Esophagus muscularis mucosa (tissue), 4 donors: ENCODE measurements around the gene LMOD3. TPM values are rescaled to one million over a fixed set of nuclear protein-coding genes. Genes with fewer than 3 reads are reported as not detected.

ENCODE experiments used
- DNase-seq: peaks from one replicate; pipeline ENCODE4 v3.0.0-alpha.2; 2017; ENCODE audit errors: extremely low spot score
- H3K27ac ChIP-seq, 4 donors: fragments of 200-600 bp; sonication (generic); replicated peaks in 1 of 4; 1 replicate in 3 of 4; 2 replicates in 1 of 4; pipeline ENCODE4 v1.5.1; 2016 to 2019; ENCODE audit warnings: mild to moderate bottlenecking in 1 of 4
- H3K27me3 ChIP-seq, 4 donors: fragments of 200-600 bp; sonication (generic); one replicate each; pipeline versions ENCODE4 v1.5.1 to v1.6.0; 2016 to 2019
- H3K36me3 ChIP-seq, 4 donors: fragments of 200-600 bp; sonication (generic); one replicate each; pipeline ENCODE4 v1.5.1; 2016 to 2019
- H3K4me1 ChIP-seq, 4 donors: fragments of 200-600 bp; sonication (generic); one replicate each; pipeline ENCODE4 v1.5.1; 2016 to 2019
- H3K4me3 ChIP-seq, 4 donors: fragments of 200-600 bp; sonication (generic); 1 replicate in 2 of 4; 2 replicates in 2 of 4; pipeline ENCODE4 v1.5.1; 2016 to 2019; ENCODE audit warnings: mild to moderate bottlenecking in 4 of 4, moderate library complexity in 1 of 4
- H3K9me3 ChIP-seq, 4 donors: fragments of 200-600 bp; sonication (generic); 1 replicate in 3 of 4; 2 replicates in 1 of 4; pipeline ENCODE4 v1.5.1; 2016 to 2019
- EP300 ChIP-seq: sonication (generic); formaldehyde crosslinking; IDR thresholded peaks from one replicate; pipeline ENCODE4 v1.6.1; 2017; ENCODE audit warnings: antibody characterized with exemption
- POLR2A ChIP-seq: fragments of 450-650 bp; IDR thresholded peaks from one replicate; pipeline ENCODE4 v1.6.1; 2017; ENCODE audit warnings: antibody characterized with exemption, moderate library complexity, mild to moderate bottlenecking, low read depth
- POLR2AphosphoS5 ChIP-seq, 2 donors: sonication (generic); formaldehyde crosslinking; IDR thresholded peaks; one replicate each; pipeline ENCODE4 v1.6.1; 2017; ENCODE audit warnings: antibody characterized with exemption in 2 of 2
- WGBS: methylation state at CpG from one replicate; pipeline ENCODE4 v1.1.5; 2018; 5-methylcytosine and 5-hydroxymethylcytosine counted together
- intact Hi-C: fragments of 100-400 bp; cut with DNase I; formaldehyde crosslinking; loops from one replicate; pipeline ENCODE4 v1.15.1; 2023
- total RNA-seq, 4 donors: library from RNA; depleted of rRNA; stranded (reverse); fragments of >200 nt; gene quantifications; one replicate each; pipeline versions ENCODE4 v1.1.0 to v1.2.1, GENCODE V29; 2016
- TF ChIP-seq, protein P1 (sequence below), 3 experiments: fragments of 200-600 bp in 2 of 3; fragments of 450-650 bp in 1 of 3; sonication (generic) in 2 of 3; IDR thresholded peaks; one replicate each; pipeline ENCODE4 v1.5.1; 2017 to 2019; ENCODE audit warnings: antibody characterized with exemption in 3 of 3, mild to moderate bottlenecking in 2 of 3, moderate library complexity in 1 of 3

Gene LMOD3
- total RNA-seq, 4 donors from 2014 or later, result 0.50 to 2.9 (median 1.3) TPM

DNA sequence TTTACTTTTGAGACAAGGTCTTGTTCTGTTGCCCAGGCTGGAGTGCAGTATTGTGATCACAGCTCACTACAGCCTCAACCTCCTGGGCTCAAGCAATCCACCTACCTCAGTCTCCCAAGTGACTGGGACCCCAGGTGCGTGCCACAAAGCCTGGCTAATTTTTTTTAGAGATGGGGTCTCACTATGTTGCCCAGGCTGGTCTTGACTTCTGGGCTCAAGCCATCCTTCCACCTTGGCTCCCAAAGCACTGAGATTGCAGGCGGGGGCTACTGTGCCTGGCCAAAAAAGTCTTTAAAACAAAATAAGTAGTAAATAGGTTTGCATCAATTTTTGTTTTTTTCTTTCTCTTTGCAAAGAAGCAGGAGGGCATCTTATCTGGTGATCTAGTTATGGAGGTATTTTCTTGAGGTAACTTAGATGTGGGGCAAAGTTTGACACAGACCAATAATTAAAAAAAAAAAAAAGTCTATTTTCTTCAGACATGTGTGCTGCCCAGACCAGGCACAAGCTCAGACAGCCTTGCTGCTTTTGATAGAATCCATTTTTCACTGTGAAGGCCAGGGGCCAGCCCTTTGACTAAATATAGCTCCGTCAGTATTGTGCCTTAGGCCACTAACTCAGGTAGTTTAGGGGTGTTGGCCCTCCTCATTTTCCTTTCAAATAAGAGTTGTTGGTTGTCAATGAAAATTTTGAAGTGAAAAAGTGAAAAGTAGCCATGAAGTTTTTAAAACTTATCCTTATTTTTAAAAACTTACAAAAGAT lies 35.2 kb downstream of the LMOD3 start:
- H3K4me1 ChIP-seq, result peaks cover 80 to 92% (median 88%) of the 10 kb centered on the region in 4 donors
- 65% methylated on average over 3 of the region's 3 CpGs for WGBS
- peak overlapping the region; percentile 90 to 95 (median 93) for H3K27ac ChIP-seq
- H3K27me3 ChIP-seq, result no peaks in the 10 kb centered on the region
- H3K4me3 ChIP-seq, result peak overlapping the region; percentile 77 to 93 (median 86)
- no peak for DNase-seq
- H3K36me3 ChIP-seq, result peaks cover 0 to 8% (median 0%) of the 10 kb centered on the region in 4 donors
- H3K9me3 ChIP-seq, result no peaks in the 10 kb centered on the region
- TF ChIP-seq, protein P1, sequence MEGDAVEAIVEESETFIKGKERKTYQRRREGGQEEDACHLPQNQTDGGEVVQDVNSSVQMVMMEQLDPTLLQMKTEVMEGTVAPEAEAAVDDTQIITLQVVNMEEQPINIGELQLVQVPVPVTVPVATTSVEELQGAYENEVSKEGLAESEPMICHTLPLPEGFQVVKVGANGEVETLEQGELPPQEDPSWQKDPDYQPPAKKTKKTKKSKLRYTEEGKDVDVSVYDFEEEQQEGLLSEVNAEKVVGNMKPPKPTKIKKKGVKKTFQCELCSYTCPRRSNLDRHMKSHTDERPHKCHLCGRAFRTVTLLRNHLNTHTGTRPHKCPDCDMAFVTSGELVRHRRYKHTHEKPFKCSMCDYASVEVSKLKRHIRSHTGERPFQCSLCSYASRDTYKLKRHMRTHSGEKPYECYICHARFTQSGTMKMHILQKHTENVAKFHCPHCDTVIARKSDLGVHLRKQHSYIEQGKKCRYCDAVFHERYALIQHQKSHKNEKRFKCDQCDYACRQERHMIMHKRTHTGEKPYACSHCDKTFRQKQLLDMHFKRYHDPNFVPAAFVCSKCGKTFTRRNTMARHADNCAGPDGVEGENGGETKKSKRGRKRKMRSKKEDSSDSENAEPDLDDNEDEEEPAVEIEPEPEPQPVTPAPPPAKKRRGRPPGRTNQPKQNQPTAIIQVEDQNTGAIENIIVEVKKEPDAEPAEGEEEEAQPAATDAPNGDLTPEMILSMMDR (IDR thresholded peaks at IDR 0.05), result no peak
- TF ChIP-seq EP300, result no peak
- TF ChIP-seq POLR2A, result no peak
- no peak for TF ChIP-seq POLR2AphosphoS5 (IDR thresholded peaks at IDR 0.05)
- intact Hi-C loops, result loop anchor here (5.0 kb wide), 1 partner anchor 35 kb away; the partner anchor contains the start of gene TMF1

DNA sequence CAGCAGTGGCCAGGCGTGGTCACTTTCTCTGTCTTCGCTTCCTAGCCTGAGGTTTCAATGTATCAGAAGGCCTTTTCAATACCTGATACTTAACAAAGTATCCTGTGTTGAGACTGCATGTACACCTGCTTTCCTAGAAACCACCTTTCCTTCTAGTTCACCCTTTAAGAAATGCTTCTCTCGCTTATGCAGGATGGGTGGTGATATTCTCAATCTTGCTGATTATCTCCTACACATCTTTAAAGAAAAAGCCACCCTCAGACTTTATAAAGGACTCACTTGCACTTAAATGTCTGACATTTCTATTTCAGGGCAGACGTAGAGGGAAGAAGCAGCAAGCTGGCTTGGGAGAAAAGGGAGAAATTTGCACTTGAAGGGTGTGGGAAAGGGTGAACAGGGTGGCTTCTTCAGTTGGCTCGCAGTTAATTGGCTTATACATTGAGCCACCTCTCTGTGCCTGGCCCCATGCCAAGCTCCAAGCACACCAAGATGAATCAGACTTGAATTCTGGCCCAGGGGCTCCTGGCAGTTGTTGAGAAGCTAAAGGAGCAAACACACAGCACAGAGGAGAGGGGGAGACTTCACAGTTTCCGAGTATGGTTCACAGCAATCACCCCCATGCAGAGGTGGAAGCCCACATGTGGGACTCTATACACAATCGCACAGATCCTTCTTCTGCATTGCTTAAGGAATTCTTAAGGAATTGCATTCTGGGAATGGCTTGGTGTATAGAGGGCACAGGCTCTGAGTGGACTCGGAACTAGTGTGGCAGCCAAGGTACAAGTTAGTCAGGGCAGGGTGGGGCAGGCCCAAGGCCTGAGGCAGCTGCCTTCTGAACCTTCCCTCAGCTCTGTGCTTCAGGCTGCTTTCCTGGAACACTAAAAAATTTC lies 36.3 kb downstream of the LMOD3 start:
- intact Hi-C loops, result loop anchor here (5.0 kb wide), 1 partner anchor 34 kb away; the partner anchor contains the start of gene TMF1
- no peaks in the 10 kb centered on the region for H3K9me3 ChIP-seq
- TF ChIP-seq POLR2AphosphoS5 (IDR thresholded peaks at IDR 0.05), result peak; percentile 57 to 83
- TF ChIP-seq, protein P1 (IDR thresholded peaks at IDR 0.05), result no peak
- TF ChIP-seq POLR2A, result peak; percentile 27
- no peaks in the 10 kb centered on the region for H3K27me3 ChIP-seq
- peaks cover 0 to 7% (median 0%) of the 10 kb centered on the region in 4 donors for H3K36me3 ChIP-seq
- peak overlapping the region; percentile 77 to 93 (median 86) for H3K4me3 ChIP-seq
- WGBS, result 2% methylated on average over 7 of the region's 8 CpGs
- DNase-seq, result peak; percentile 97
- H3K27ac ChIP-seq, result peak overlapping the region; percentile 90 to 95 (median 93)
- peaks cover 76 to 86% (median 81%) of the 10 kb centered on the region in 4 donors for H3K4me1 ChIP-seq

DNA sequence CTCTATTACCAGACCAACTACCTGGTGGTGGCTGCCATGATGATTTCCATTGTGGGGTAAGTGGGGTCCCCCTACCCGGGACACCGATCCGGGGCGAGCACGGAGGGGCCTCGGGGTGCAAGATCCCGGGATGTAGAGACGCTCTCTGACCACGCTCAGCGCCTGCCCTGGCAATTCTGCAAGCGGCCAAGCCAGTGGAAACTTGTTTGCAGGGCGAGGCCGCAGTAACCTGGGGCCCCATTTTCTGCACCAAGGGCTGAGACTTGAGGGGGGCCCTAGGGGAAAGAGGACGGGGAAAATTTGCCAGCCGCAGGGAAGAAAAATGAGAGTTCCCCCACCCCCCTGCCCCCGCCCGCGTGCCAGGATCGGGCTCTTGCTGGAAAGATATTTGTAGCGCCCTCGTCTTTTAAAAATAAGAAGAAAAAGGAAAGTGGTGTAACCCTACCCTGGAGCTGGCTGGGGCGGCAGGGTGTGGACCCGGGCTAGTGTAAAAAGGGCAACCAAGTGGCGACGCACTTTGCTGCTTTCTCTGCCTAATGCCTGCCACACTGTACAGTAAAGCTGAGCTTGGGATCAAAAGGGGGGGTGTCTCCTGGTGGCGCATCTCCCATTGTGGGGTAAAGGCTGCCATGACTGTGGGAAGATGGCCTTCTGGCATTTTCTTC lies 37.1 kb downstream of the LMOD3 start:
- no peak for DNase-seq
- no peak for TF ChIP-seq POLR2AphosphoS5 (IDR thresholded peaks at IDR 0.05)
- TF ChIP-seq POLR2A, result no peak
- TF ChIP-seq, protein P1 (IDR thresholded peaks at IDR 0.05), result no peak
- TF ChIP-seq EP300, result no peak
- under 1% methylated on average over 14 of the region's 26 CpGs for WGBS
- H3K27me3 ChIP-seq, result no peaks in the 10 kb centered on the region
- peak overlapping the region; percentile 77 to 93 (median 86) for H3K4me3 ChIP-seq
- H3K27ac ChIP-seq, result peak overlapping the region; percentile 90 to 95 (median 93)
- intact Hi-C loops, result loop anchor here (5.0 kb wide), 1 partner anchor 33 kb away; the partner anchor contains the start of gene TMF1
- H3K4me1 ChIP-seq, result peaks cover 73 to 84% (median 78%) of the 10 kb centered on the region in 4 donors
- H3K9me3 ChIP-seq, result no peaks in the 10 kb centered on the region
- no peaks in the 10 kb centered on the region for H3K36me3 ChIP-seq

DNA sequence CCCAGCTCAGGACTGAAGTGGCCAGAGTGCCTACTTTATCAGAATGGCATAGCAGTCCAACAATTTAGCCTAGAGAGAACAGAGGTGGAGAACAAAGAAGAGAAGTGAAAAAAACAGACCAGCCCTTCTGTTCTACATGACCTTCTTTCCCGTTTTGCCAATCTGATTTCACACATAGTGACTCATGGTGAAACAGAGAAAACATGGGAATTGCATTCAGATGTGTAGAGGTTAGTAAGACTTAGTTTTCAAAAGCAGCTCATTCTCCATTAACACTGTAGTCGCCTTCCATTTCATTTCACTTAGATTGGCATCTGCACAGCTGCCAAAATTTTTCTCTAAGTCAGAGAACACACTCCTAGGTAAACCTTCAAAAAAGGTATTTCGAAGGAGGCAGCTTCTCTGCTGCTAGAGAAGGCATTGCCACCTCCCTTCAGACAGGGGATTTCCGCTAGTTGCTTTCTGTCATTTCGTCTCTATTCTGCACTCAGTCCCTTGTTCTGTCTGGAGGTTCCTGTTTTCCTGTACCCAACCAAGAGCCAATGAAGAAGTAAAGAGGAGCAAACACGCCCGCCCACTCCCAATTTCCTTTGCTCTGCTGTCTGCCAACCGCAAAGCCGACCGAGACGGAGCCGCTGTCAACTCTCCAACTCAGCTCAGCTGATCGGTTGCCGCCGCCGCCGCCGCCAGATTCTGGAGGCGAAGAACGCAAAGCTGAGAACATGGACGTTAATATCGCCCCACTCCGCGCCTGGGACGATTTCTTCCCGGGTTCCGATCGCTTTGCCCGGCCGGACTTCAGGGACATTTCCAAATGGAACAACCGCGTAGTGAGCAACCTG lies 37.8 kb downstream of the LMOD3 start, which contains the start of gene ARL6IP5:
Gene ARL6IP5 (plus strand): TSS at position 612 of the 842 bp plus-strand sequence. CDS start 111 bp downstream, at position 723.
- peak; percentile 99 for DNase-seq
- Histone ChIP-seq H3K27ac (peak within 1 kb of the TSS; percentile 90 to 95 (median 93)), H3K4me3 (peak within 1 kb of the TSS; percentile 77 to 93 (median 86)), H3K27me3 (no peaks in the 10 kb centered on the region), H3K9me3 (no peaks in the 10 kb centered on the region), H3K36me3 (no peaks in the 10 kb centered on the region), H3K4me1 (peaks cover 66 to 78% (median 71%) of the 10 kb centered on the region in 4 donors)
- TF ChIP-seq EP300 (no peak), POLR2AphosphoS5 (IDR thresholded peaks at IDR 0.05) (peak; percentile 87 to 89), POLR2A (peak; percentile 17)
- TF ChIP-seq, protein P1 (IDR thresholded peaks at IDR 0.05), result no peak
- intact Hi-C loops, result loop anchor here (5.0 kb wide), 1 partner anchor 32 kb away; the partner anchor contains the start of gene TMF1
- 2% methylated on average over 31 of the region's 32 CpGs for WGBS
